Activated CD8-positive, alpha-beta memory T cell treated with anti-CD3 and anti-CD28 coated beads, Interleukin-2, amount 10 ng/mL, durations not matched to agents 7 days and 5 days (primary cell): ENCODE results near the gene SCP2. TPM values are rescaled to one million over a fixed set of nuclear protein-coding genes. Genes with fewer than 3 reads are reported as not detected.

Experiments
- ATAC-seq: fragments of 150-1000 bp; cut with Tn5 transposase; one replicate; pipeline ENCODE4 v1.10.0; 2021; ENCODE audit warnings: moderate library complexity
- CTCF ChIA-PET: fragments of 350-600 bp; sonication (Branson Sonifier 250); formaldehyde crosslinking; loops from one replicate; lab custom pipeline; 2021; ENCODE audit warnings: antibody characterized with exemption; lab: Charles Lee
- DNase-seq: peaks from one replicate; pipeline ENCODE4 v3.0.0-alpha.2; 2020
- H3K27ac Mint-ChIP-seq: one replicate; pipeline ENCODE4 v1.8.0; 2021; ENCODE audit warnings: mild to moderate bottlenecking, mixed read lengths
- H3K27me3 Mint-ChIP-seq: one replicate; pipeline ENCODE4 v1.8.0; 2021; ENCODE audit warnings: mixed read lengths
- H3K36me3 Mint-ChIP-seq: one replicate; pipeline ENCODE4 v1.8.0; 2021; ENCODE audit warnings: mild to moderate bottlenecking, mixed read lengths
- H3K4me1 Mint-ChIP-seq: one replicate; pipeline ENCODE4 v1.8.0; 2021; ENCODE audit warnings: mixed read lengths
- H3K4me3 Mint-ChIP-seq: one replicate; pipeline ENCODE4 v1.8.0; 2021; ENCODE audit warnings: mild to moderate bottlenecking, moderate library complexity, mixed read lengths
- H3K9me3 Mint-ChIP-seq: one replicate; pipeline ENCODE4 v1.8.0; 2022; ENCODE audit warnings: low read depth, mixed read lengths
- total RNA-seq, 2 experiments: library from RNA; stranded (reverse); gene quantifications; one replicate each; pipeline ENCODE4 v1.2.3, GENCODE V29; 2021

The SCP2 gene
- total RNA-seq, 2 experiments from 2014 or later, result 72.1 to 72.8 TPM

DNA sequence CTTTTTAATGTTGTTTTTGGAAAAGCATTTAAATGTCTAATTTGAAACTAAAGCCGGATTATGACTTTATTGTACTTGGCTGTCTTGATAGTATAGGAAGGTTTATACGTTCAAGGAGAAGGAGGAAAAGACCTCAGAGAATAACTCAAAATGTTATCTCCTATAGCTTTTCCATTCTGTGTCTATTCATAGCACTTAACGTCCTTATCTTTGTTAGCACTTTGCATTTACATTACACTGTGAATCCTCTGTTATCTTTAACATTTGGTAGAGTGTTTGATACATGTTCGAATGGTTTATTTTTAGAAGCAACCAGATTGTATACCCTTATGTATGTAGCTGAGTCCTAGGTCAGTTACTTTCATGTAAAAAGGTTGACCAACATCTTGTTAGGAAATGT lies 84.1 kb downstream of the SCP2 start:
- Mint-ChIP-seq H3K4me1 (peaks cover 19% of the 10 kb centered on the region), H3K36me3 (peaks cover 7% of the 10 kb centered on the region), H3K27ac (no peak overlapping the region), H3K27me3 (peaks cover 4% of the 10 kb centered on the region), H3K4me3 (no peak overlapping the region), H3K9me3 (no peaks in the 10 kb centered on the region)
- CTCF ChIA-PET, result interaction anchor here (0.6 kb wide), 1 partner anchor 188 kb away, joined by 3 read pairs; no protein-coding TSS in a partner anchor
- no peak for ATAC-seq
- no peak for DNase-seq

DNA sequence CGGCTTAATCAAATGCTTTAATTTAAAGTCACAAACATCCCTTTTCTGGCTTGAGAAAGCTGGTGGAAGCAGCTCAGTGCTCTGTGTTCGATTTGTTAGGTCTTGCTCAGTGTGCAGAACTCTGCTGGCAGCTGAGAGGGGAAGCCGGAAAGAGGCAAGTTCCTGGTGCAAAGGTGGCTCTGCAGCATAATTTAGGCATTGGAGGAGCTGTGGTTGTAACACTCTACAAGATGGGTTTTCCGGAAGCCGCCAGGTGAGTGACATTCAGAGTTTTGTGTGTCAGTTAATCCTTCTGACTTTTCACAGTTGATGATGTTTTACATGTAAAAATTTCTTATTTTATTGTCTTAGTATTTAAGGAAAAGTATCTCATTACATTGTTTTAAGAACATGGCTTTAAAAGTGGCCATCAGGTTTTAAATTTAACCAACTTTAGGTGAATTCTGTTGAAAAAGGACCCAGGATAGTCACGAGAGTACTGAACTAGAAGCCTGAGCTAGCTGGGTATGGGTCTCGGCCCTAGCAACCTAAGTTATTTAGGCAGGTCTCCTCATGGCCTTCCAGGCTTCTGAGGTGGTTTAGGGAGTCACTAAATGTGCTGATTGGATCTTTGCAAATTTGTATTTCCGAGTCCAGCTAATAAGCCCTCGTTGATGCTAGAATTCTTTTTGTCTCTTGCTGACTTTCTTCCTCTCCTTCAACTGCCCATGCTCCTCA lies 87.9 kb downstream of the SCP2 start:
- Mint-ChIP-seq H3K9me3 (no peaks in the 10 kb centered on the region), H3K4me3 (peak overlapping the region; percentile 77), H3K4me1 (peaks cover 29% of the 10 kb centered on the region), H3K27me3 (no peaks in the 10 kb centered on the region), H3K27ac (peak overlapping the region; percentile 70), H3K36me3 (peaks cover 19% of the 10 kb centered on the region)
- CTCF ChIA-PET, result interaction anchor here (1.1 to 1.5 kb wide), 3 partner anchors 93 to 329 kb away, joined by 3 to 4 read pairs (median 4); partner anchors contain the start of gene ECHDC2
- peak; percentile 99 for ATAC-seq
- DNase-seq, result peak; percentile 91

DNA sequence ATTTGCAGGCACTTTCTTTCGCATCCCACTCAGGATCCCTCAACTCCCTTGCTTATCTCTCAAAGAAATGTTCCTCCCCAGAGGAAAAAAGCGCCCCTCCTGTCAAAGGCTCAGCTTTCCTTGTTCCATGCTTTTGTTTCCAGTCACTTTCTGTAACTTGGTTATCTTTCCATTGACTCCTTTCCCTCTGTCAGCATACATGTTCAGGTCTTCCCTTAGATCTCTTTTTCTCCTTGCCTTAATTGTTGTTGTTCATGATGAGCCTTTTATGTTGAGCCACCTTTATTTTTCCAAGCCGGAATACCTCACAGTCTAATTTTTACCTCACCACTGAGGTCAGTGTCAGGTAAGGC lies 88.4 kb downstream of the SCP2 start:
- ATAC-seq, result peak; percentile 5
- Mint-ChIP-seq H3K9me3 (no peaks in the 10 kb centered on the region), H3K36me3 (peaks cover 19% of the 10 kb centered on the region), H3K4me3 (peak overlapping the region; percentile 77), H3K4me1 (peaks cover 29% of the 10 kb centered on the region), H3K27me3 (no peaks in the 10 kb centered on the region), H3K27ac (peak overlapping the region; percentile 70)
- DNase-seq, result no peak
- CTCF ChIA-PET, result no interaction called here

DNA sequence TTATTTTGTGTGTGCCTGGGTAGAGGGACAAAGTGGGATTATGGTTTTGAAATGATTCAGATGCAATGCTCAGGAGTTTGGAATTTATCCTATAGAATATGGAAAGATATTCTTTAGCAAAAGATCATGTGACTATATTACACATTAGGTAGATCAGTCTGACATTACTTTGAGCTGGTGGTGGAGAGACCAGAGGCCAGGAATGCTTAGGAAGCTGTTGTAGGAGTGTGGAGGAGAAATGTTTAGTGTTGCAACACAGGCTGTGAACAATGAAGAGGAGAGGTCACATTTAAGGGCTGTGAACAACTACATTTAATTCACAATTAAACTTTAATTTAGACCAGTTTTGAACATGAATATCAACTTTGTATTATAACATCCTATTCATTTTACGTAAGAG lies 89.6 kb downstream of the SCP2 start:
- Mint-ChIP-seq H3K27ac (no peak overlapping the region), H3K4me3 (no peak overlapping the region), H3K4me1 (peaks cover 29% of the 10 kb centered on the region), H3K9me3 (no peaks in the 10 kb centered on the region), H3K27me3 (no peaks in the 10 kb centered on the region), H3K36me3 (peaks cover 21% of the 10 kb centered on the region)
- no peak for DNase-seq
- no peak for ATAC-seq
- CTCF ChIA-PET, result no interaction called here

DNA sequence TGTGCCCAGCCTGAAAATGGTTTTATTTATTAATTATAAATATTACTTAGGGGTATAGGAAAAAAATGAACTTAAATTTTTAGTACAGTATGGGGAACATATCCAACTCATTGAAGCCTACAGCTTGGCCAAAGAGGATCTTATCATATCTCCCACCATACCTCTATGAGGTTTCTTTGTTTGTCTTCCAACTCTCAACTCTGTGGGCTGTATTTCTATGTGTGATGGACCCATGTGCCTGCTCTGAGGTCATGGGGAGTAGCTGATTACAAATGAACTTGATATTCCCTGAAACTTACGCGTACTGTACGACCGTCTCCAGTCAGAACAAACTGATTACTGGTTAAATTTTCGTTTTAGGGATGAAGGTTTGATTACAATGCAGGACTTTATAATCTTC lies 93.5 kb downstream of the SCP2 start:
- no peak for ATAC-seq
- peaks cover 15% of the 10 kb centered on the region for H3K4me1 Mint-ChIP-seq
- H3K27ac Mint-ChIP-seq, result no peak overlapping the region
- H3K36me3 Mint-ChIP-seq, result peaks cover 18% of the 10 kb centered on the region
- no peak for DNase-seq
- no peaks in the 10 kb centered on the region for H3K27me3 Mint-ChIP-seq
- H3K4me3 Mint-ChIP-seq, result no peak overlapping the region
- H3K9me3 Mint-ChIP-seq, result no peaks in the 10 kb centered on the region
- CTCF ChIA-PET, result interaction anchor here (0.6 kb wide), 1 partner anchor 757 kb away, joined by 3 read pairs; no protein-coding TSS in a partner anchor

DNA sequence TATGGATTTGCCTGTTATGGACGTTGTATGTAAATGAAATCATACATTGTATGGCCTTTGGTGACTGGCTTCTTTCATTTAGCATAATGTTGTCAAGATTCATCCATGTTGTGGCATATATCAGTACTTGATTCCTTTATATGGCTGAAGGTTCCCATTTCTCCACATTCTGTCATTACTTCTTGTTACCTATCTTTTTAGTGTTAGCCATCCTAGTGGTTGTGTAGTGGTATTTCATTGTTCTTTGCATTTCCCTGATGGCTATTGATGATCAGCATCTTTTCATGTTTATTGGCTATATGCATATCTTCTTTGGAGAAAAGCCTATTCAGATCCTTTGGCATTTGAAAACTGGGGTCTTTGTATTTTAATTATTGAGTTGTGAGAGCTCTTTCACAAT lies 95.1 kb downstream of the SCP2 start:
- H3K27me3 Mint-ChIP-seq, result no peaks in the 10 kb centered on the region
- ATAC-seq, result no peak
- CTCF ChIA-PET, result no interaction called here

DNA sequence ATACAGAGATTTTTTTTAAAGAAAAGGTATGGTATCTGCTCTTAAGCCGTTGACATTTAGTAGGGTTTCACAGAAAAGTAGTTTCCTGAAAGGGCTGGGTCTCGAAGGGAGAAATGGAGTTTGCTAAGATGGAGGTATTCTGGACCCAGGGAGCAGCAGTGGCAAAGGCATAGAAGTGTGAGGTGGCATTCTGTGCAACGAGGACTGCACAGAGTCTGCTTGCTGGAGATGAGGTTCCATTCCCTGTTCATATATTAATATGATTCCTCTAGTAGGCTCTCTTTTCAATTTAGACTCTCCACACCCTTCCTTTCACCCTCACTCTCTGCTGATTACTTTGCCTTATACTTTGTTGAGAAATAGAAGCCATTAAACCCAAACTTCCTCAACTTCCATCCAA lies 96.5 kb downstream of the SCP2 start:
- peaks cover 8% of the 10 kb centered on the region for H3K36me3 Mint-ChIP-seq
- DNase-seq (no peak), ATAC-seq (no peak)
- H3K9me3 Mint-ChIP-seq, result no peaks in the 10 kb centered on the region
- no peaks in the 10 kb centered on the region for H3K27me3 Mint-ChIP-seq
- peaks cover 2% of the 10 kb centered on the region for H3K4me1 Mint-ChIP-seq
- no peak overlapping the region for H3K4me3 Mint-ChIP-seq
- CTCF ChIA-PET, result no interaction called here
- H3K27ac Mint-ChIP-seq, result no peak overlapping the region

More for the DNA sequence above, 95.1 kb downstream of the SCP2 start:
- Mint-ChIP-seq H3K27ac (no peak overlapping the region), H3K9me3 (no peaks in the 10 kb centered on the region), H3K4me3 (no peak overlapping the region), H3K4me1 (peaks cover 3% of the 10 kb centered on the region), H3K36me3 (peaks cover 13% of the 10 kb centered on the region)
- no peak for DNase-seq

DNA sequence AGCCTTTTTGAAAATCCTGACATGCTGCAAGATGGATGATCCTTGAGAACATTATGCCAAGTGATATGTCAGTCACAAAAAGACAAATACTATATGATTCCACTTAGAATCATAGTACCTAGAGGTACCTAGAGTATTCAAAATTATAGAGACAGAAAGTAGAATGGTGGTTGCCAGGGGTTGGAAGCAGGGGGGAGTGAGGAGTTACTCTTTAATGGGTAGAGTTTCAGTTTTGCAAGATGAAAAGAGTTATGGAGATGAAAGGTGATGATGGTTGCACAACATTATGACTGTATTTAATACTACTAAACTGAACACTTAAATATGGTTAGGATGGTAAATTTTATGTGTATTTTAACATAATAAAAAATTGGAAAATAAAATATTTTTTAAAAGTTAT lies 97.0 kb downstream of the SCP2 start:
- Mint-ChIP-seq H3K9me3 (no peaks in the 10 kb centered on the region), H3K4me3 (no peak overlapping the region), H3K27ac (no peak overlapping the region), H3K27me3 (no peaks in the 10 kb centered on the region), H3K36me3 (peaks cover 6% of the 10 kb centered on the region), H3K4me1 (peaks cover 2% of the 10 kb centered on the region)
- DNase-seq (no peak), ATAC-seq (no peak)
- CTCF ChIA-PET, result no interaction called here

DNA sequence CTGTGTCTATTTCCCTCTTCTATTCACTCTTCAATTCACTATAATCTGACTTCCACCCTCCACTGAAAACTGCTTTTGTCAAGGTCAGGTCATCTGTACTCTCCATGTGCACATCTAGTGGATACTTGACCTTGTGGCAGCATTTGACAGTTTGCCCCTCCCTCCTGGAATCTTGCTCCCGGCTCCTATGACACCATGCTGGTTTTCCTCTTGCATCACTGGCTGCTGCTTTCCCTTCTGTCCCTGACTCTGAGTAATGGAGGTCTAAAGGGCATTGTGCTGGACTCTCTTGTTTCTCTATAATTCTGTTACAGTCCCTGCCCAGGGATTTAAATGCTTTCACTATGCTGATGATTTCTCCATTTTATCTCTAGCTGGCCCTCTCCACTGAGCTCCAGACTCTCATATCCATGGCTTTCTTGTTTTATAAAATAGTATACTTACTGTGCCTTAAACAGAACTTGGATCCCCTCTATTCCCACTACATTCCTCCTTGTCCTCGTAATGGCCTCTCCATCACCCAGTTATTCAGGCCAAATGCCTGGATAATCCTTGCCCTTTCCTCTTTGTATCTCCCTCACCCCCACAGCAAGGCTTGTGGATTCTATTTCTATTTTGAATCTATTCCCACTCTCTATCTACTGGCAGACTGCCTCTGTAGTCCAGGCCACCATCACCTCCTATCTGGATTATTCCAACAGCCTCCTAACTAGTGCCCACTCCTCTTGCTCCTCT lies 98.1 kb downstream of the SCP2 start:
- no peak overlapping the region for H3K4me3 Mint-ChIP-seq
- CTCF ChIA-PET, result no interaction called here
- peaks cover 2% of the 10 kb centered on the region for H3K4me1 Mint-ChIP-seq
- H3K27me3 Mint-ChIP-seq, result no peaks in the 10 kb centered on the region
- H3K27ac Mint-ChIP-seq, result no peak overlapping the region
- H3K9me3 Mint-ChIP-seq, result no peaks in the 10 kb centered on the region
- DNase-seq (no peak), ATAC-seq (no peak)
- peaks cover 6% of the 10 kb centered on the region for H3K36me3 Mint-ChIP-seq

DNA sequence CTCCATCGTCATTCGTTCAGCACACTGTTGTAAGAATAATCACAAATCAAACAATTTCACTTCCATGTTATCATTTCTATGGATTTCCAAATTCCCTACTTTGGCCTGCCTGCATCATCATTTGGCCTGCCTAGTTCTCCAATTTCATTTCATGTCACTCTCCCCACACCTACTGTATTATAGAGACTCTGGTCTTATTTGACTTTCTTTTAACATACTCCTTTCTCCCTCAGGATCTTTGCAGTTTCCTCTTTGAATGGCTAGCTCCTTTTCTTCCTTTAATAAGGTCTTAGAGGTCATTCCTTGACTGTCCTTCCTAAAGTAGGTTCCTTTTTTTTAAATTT lies 98.7 kb downstream of the SCP2 start:
- no peak overlapping the region for H3K27ac Mint-ChIP-seq
- CTCF ChIA-PET, result no interaction called here
- peaks cover 6% of the 10 kb centered on the region for H3K36me3 Mint-ChIP-seq
- no peak overlapping the region for H3K4me3 Mint-ChIP-seq
- no peak for DNase-seq
- no peaks in the 10 kb centered on the region for H3K27me3 Mint-ChIP-seq
- no peak for ATAC-seq
- peaks cover 2% of the 10 kb centered on the region for H3K4me1 Mint-ChIP-seq
- H3K9me3 Mint-ChIP-seq, result no peaks in the 10 kb centered on the region

DNA sequence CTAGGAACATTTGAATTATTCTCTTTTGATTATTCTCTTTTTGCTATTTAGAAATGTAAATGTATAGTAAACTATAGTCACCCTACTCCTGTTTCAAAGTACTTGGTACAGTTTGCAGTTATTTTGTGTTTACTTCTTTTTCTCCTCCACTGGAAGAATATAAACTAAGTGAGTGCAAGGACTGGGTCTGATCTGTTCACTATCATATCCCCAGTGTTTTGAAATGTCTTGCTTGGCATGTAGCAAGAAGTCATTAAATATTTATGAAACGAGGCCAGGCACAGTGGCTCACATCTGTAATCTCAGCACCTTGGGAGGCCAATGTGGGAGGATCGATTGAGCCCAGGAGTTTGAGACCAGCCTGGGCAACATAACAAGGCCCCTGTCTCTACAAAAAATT lies 99.2 kb downstream of the SCP2 start:
- Mint-ChIP-seq H3K36me3 (peaks cover 5% of the 10 kb centered on the region), H3K4me3 (no peak overlapping the region), H3K4me1 (peaks cover 2% of the 10 kb centered on the region), H3K9me3 (no peaks in the 10 kb centered on the region), H3K27ac (no peak overlapping the region), H3K27me3 (no peaks in the 10 kb centered on the region)
- CTCF ChIA-PET, result no interaction called here
- DNase-seq (no peak), ATAC-seq (no peak)

DNA sequence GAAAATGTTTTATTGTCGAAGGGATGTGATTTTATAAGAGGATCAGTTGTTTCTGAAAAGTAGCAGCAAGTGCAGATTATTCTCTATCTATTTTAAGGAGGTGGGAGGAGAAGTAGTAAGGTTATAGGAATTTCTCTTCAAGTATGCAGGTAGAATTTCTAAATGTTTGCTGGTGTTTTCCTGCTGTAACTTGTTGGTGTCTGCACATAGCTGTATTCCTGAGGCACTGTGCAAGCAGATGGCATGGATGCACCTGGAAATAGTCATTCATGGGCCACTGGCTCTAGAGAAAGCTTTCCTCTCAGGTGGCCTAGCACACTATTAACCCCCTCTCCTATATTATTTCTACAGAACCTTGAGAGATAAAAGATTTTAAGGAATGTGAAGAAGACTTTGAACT lies 104.7 kb downstream of the SCP2 start:
- Mint-ChIP-seq H3K27ac (no peak overlapping the region), H3K4me3 (no peak overlapping the region), H3K4me1 (peaks cover 6% of the 10 kb centered on the region), H3K27me3 (no peaks in the 10 kb centered on the region), H3K9me3 (no peaks in the 10 kb centered on the region), H3K36me3 (peaks cover 7% of the 10 kb centered on the region)
- ATAC-seq (no peak), DNase-seq (no peak)
- CTCF ChIA-PET, result no interaction called here

DNA sequence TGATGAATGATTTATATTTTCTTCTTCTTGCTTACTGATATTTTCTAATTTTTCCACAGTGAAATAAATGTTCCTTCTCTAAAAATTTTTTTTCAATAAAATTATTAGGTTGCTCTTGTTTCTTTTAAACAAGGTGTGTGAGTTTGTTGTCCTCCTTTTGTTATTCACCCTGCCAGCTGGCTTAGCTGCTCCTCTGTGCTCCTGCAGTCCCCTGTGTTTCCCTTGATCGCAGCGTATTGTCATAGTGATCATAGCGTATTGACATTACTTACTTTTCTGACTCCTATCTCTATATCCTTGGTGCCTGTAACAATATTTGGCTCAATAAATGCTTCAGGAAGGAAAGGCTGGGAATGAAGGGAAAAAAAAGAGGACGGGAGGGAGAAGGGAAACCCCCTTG lies 110.1 kb downstream of the SCP2 start:
- H3K9me3 Mint-ChIP-seq, result no peaks in the 10 kb centered on the region
- CTCF ChIA-PET, result no interaction called here
- no peaks in the 10 kb centered on the region for H3K27me3 Mint-ChIP-seq
- no peak overlapping the region for H3K27ac Mint-ChIP-seq
- peaks cover 4% of the 10 kb centered on the region for H3K4me1 Mint-ChIP-seq
- ATAC-seq (no peak), DNase-seq (no peak)
- H3K36me3 Mint-ChIP-seq, result peaks cover 15% of the 10 kb centered on the region
- H3K4me3 Mint-ChIP-seq, result no peak overlapping the region

DNA sequence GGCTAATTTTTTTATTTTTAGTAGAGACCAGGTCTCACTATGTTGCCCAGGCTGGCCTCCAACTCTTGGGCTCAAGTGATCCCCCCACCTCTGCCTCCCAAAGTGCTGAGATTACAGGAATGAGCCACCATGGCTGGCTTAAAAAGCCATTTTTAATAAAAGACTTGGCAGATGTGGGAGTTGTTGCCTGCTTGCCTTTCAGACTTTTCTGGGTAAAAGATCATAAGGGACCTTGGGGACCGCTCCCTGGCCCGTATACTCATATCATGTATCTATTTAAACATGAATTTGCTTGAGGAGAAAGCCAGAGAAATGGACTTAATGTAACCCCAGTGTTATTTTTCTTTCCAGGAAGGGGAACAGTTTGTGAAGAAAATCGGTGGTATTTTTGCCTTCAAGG lies 111.5 kb downstream of the SCP2 start:
- CTCF ChIA-PET, result no interaction called here
- Mint-ChIP-seq H3K4me1 (peaks cover 4% of the 10 kb centered on the region), H3K27me3 (no peaks in the 10 kb centered on the region), H3K9me3 (no peaks in the 10 kb centered on the region), H3K27ac (no peak overlapping the region), H3K4me3 (no peak overlapping the region), H3K36me3 (peaks cover 12% of the 10 kb centered on the region)
- DNase-seq (no peak), ATAC-seq (no peak)
